Measurements from ENCODE around the gene CDC42EP4. TPM values are rescaled to one million over a fixed set of nuclear protein-coding genes. Genes with fewer than 3 reads are reported as not detected.

Gene CDC42EP4
- total and polyA plus RNA-seq, 9 of the 15 experiments (the other 6 are each of a cell fraction or from before 2014, with no cell fraction given): 0.65 to 20.8 (median 12.3) TPM

- TF ChIP-seq POLR2A (conservative IDR thresholded peaks at IDR 0.05) (no peak), ZBTB12 (CRISPR knock-in tag; IDR thresholded peaks at IDR 0.05) (no peak), TAF9B (IDR thresholded peaks at IDR 0.05; ENCODE audit: partially characterized antibody) (no peak), ZFP36 (IDR thresholded peaks at IDR 0.05; ENCODE audit: low read depth, low read length, partially characterized antibody) (no peak), ZNF395 (CRISPR knock-in tag; IDR thresholded peaks at IDR 0.05) (no peak; the same call in 1 of the 2 replicates), ZNF707 (CRISPR knock-in tag; conservative IDR thresholded peaks at IDR 0.05) (no peak), CBFA2T2 (conservative IDR thresholded peaks at IDR 0.05) (no peak), FOXP1 (CRISPR knock-in tag; IDR thresholded peaks at IDR 0.05) (no peak), SIX5 (IDR thresholded peaks at IDR 0.05; ENCODE audit: borderline replicate concordance in 1 of 2, insufficient read depth in 1 of 2, low read depth in 1 of 2, low read length in 2 of 2) (no peak), ZSCAN29 (IDR thresholded peaks at IDR 0.05) (no peak), ZNF644 (tag; IDR thresholded peaks at IDR 0.05; ENCODE audit: low read depth) (no peak), STAT6 (CRISPR knock-in tag; IDR thresholded peaks at IDR 0.05) (no peak), SMARCA5 (IDR thresholded peaks at IDR 0.05) (no peak; the same call in 1 of the 2 replicates), PCBP1 (IDR thresholded peaks at IDR 0.05; ENCODE audit: low read depth, low read length, poor library complexity, severe bottlenecking) (no peak), PHF20 (IDR thresholded peaks at IDR 0.05; ENCODE audit: partially characterized antibody) (no peak), ARID1B (IDR thresholded peaks at IDR 0.05) (peak; percentile 69), GTF2F1 (IDR thresholded peaks at IDR 0.05; ENCODE audit: low read depth, low read length) (no peak), CBX2 (IDR thresholded peaks at IDR 0.05; ENCODE audit: insufficient read depth, low read length, poor library complexity, severe bottlenecking) (no peak), HNRNPUL1 (IDR thresholded peaks at IDR 0.05; ENCODE audit: low read length) (no peak), PURB (CRISPR knock-in tag; IDR thresholded peaks at IDR 0.05; ENCODE audit: low read depth) (no peak), TFAM (CRISPR knock-in tag; conservative IDR thresholded peaks at IDR 0.05) (no peak), HMGXB4 (CRISPR knock-in tag; IDR thresholded peaks at IDR 0.05) (no peak), ILK (tag; IDR thresholded peaks at IDR 0.05; ENCODE audit: borderline replicate concordance, low read depth) (no peak)
These were observed 20.5 kb downstream of the CDC42EP4 start (continued) for GRCh38 chr17:73291260-73291801.
